GM18526 (cell line): Measurements from ENCODE around the gene FASLG.

Source experiments
- POLR2A ChIP-seq: IDR thresholded peaks from 3 replicates; pipeline ENCODE4 v1.6.1; 2011; ENCODE audit not compliant: insufficient read length; ENCODE audit errors: extremely low read depth

Gene FASLG

GRCh38 chr1:172663732-172664131 is 4.8 kb downstream of the FASLG start:
- TF ChIP-seq POLR2A = no peak

- TF ChIP-seq POLR2A = no peak
These were observed 9.2 kb downstream of the FASLG start for GRCh38 chr1:172668097-172668496.

GRCh38 chr1:172669011-172669410 is 10.1 kb downstream of the FASLG start:
- TF ChIP-seq POLR2A = no peak

GRCh38 chr1:172670316-172670715 is 11.4 kb downstream of the FASLG start:
- no peak for TF ChIP-seq POLR2A

- TF ChIP-seq POLR2A = no peak
These were observed 11.9 kb downstream of the FASLG start for GRCh38 chr1:172670791-172671190.

- TF ChIP-seq POLR2A = no peak
These were observed 12.7 kb downstream of the FASLG start for GRCh38 chr1:172671591-172671990.

- TF ChIP-seq POLR2A = no peak
These were observed 13.8 kb downstream of the FASLG start for GRCh38 chr1:172672720-172673119.

- TF ChIP-seq POLR2A = no peak
These were observed 14.9 kb downstream of the FASLG start for GRCh38 chr1:172673761-172674160.

GRCh38 chr1:172674831-172675613 is 16.1 kb downstream of the FASLG start:
- no peak for TF ChIP-seq POLR2A

GRCh38 chr1:172679000-172679772 is 20.3 kb downstream of the FASLG start:
- no peak for TF ChIP-seq POLR2A

GRCh38 chr1:172680244-172680643 is 21.3 kb downstream of the FASLG start:
- no peak for TF ChIP-seq POLR2A

- TF ChIP-seq POLR2A = no peak
These were observed 21.9 kb downstream of the FASLG start for GRCh38 chr1:172680733-172681275.

GRCh38 chr1:172682812-172683211 is 23.9 kb downstream of the FASLG start:
- no peak for TF ChIP-seq POLR2A

- no peak for TF ChIP-seq POLR2A
These were observed 27.2 kb downstream of the FASLG start for GRCh38 chr1:172686143-172686542.

- TF ChIP-seq POLR2A = no peak
These were observed 38.7 kb downstream of the FASLG start for GRCh38 chr1:172697534-172698002.

GRCh38 chr1:172698224-172698623 is 39.3 kb downstream of the FASLG start:
- TF ChIP-seq POLR2A = no peak
